ENCODE results near the gene PPARG.

DNA sequence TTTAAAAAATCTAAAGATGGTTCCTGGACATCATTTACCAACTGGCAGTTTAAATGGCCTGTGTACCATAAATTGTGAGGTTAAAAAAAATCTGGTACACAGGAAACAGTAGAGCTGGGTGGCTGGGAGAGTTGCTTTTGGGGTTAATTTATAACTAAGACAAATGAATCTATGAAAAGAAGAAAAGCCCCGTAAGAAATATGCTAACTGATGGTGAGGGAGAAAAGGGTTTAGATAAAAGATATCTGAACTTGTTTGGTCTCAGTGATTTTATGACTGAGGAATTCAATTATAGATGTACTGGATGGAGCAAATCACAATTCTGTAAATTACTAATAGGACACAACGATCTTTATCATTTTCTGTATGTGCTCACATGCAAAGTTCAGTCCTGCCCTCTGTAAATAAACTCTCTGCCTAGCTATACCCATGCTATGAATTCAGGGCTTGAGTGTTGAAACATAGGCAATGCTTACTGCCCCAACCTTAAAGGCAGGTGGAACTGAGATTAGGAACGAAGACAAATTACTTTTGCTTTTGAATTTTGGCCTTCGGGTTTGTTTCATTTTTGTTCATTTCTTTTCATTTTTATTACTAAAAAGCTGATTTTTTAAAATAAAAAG lies 28.0 kb downstream of the PPARG start:
- TF ChIP-seq, protein P1, sequence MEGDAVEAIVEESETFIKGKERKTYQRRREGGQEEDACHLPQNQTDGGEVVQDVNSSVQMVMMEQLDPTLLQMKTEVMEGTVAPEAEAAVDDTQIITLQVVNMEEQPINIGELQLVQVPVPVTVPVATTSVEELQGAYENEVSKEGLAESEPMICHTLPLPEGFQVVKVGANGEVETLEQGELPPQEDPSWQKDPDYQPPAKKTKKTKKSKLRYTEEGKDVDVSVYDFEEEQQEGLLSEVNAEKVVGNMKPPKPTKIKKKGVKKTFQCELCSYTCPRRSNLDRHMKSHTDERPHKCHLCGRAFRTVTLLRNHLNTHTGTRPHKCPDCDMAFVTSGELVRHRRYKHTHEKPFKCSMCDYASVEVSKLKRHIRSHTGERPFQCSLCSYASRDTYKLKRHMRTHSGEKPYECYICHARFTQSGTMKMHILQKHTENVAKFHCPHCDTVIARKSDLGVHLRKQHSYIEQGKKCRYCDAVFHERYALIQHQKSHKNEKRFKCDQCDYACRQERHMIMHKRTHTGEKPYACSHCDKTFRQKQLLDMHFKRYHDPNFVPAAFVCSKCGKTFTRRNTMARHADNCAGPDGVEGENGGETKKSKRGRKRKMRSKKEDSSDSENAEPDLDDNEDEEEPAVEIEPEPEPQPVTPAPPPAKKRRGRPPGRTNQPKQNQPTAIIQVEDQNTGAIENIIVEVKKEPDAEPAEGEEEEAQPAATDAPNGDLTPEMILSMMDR (IDR thresholded peaks at IDR 0.05): no peak
- no peak for TF ChIP-seq EP300 (IDR thresholded peaks at IDR 0.05)

All from stomach (tissue), 4 donors.